Suprapubic skin (tissue), 4 donors: ENCODE data around the gene IGFBP3.

ENCODE experiments used
- EP300 ChIP-seq: sonication (generic); formaldehyde crosslinking; IDR thresholded peaks from one replicate; pipeline ENCODE4 v1.6.1; 2017; ENCODE audit warnings: antibody characterized with exemption
- POLR2AphosphoS5 ChIP-seq, 3 donors: sonication (generic); formaldehyde crosslinking; IDR thresholded peaks; one replicate each; pipeline ENCODE4 v1.6.1; 2017; ENCODE audit warnings: antibody characterized with exemption in 3 of 3
- TF ChIP-seq, protein P1 (sequence below), 2 donors: fragments of 200-600 bp in 1 of 2; fragments of 450-650 bp in 1 of 2; sonication (generic) in 1 of 2; IDR thresholded peaks; one replicate each; pipeline ENCODE4 v1.5.1; 2016 to 2019; ENCODE audit warnings: antibody characterized with exemption in 2 of 2, mild to moderate bottlenecking in 1 of 2, moderate library complexity in 1 of 2

DNA sequence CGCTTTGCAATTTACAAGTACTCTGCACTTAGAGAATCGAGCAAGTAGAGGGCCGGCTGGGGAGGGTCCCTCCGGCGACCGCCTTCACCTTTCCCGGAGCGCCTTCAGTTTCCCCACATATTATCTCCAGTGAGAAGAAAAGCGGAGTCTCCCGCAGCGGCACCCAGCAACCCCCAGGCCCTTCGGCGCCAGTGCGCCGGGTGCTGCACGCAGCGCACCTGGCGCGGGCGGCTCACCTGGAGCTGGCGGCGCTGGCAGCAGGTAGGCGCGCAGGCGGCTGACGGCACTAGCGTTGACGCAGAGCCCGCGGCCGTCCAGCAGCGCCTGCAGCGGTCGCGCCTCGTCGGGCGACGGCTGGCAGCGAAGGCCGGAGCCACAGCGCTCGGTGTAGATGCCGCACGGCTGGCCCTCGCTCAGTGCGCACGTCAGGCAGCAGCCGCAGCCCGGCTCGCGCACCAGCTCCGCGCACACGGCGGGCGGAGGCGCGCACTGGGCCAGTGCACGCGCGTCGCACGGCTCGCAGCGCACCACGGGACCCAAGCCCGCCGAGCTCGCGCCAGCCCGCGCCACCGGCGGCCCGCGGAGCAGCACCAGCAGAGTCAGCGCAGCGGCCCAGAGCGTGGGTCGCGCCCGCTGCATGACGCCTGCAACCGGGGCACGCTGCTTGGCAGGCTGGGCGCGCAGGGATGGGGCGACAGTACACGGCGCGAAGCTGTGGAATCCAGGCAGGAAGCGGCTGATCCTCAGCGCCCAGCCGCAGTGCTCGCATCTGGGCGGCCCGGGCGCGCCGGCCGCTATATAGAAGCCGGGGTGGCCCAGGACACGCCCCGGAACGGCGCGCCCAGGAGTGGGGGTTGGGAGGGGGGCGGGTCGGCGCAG, at the start of gene IGFBP3:
- TF ChIP-seq, protein P1, sequence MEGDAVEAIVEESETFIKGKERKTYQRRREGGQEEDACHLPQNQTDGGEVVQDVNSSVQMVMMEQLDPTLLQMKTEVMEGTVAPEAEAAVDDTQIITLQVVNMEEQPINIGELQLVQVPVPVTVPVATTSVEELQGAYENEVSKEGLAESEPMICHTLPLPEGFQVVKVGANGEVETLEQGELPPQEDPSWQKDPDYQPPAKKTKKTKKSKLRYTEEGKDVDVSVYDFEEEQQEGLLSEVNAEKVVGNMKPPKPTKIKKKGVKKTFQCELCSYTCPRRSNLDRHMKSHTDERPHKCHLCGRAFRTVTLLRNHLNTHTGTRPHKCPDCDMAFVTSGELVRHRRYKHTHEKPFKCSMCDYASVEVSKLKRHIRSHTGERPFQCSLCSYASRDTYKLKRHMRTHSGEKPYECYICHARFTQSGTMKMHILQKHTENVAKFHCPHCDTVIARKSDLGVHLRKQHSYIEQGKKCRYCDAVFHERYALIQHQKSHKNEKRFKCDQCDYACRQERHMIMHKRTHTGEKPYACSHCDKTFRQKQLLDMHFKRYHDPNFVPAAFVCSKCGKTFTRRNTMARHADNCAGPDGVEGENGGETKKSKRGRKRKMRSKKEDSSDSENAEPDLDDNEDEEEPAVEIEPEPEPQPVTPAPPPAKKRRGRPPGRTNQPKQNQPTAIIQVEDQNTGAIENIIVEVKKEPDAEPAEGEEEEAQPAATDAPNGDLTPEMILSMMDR (IDR thresholded peaks at IDR 0.05), result no peak
- no peak for TF ChIP-seq EP300
- peak in 1 of 3 donors; percentile 18 for TF ChIP-seq POLR2AphosphoS5 (IDR thresholded peaks at IDR 0.05)
